Superior temporal gyrus (tissue), 1 donor: ENCODE measurements around the gene ZNF438.

Source experiments
- DNase-seq: peaks from one replicate; pipeline ENCODE4 v3.0.0-alpha.2; 2016; ENCODE audit errors: extremely low spot score

The ZNF438 gene

DNA sequence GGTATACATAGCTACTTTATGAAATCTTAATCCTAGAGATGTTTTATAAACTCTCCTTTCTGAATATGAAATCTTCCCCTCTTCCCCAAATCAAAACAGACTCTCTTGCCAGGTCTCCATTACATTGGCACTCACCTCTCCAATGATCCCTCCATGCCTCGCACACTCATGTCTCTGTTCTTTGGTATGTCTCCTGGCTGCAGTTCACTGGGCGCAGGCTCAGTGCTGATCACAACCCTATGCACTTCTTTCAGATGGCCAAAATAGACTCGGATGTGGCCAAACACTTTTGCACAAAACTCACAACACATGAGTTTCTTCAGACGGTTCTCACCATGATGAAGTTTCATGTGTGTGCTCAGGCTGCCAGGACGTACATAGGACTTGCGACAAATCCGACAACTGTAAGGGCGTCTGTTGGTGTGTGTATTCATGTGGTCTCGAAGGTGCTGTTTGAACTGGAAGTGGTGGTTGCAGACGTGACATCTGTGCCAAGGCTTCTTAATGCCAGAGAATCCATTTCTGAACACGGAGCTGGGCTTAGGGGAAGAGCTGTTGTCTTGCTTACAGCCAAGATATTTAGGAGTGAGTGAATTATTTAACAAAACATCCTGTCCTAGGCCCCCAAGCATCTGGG lies 183.2 kb downstream of the ZNF438 start:
- no peak for DNase-seq

DNA sequence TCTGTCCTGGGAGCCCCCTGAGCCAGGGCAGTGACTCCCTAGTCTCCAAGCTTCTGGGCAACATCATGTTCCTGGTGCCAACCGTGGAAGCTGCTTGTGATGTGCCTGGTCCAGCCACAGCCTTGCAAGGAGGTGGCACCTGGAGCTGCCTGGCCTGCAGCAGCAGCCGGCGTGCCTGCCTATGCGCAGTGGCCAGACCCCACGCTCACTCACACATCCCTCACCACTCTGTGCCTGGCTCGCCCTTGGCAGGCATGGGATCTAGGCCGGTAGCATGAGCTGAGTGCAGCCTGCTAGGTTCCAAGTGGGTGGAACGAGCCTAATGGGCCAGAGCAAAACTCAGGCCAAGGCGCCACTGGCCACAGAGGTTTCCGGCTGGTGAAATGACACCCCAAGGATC lies 184.0 kb downstream of the ZNF438 start:
- no peak for DNase-seq

DNA sequence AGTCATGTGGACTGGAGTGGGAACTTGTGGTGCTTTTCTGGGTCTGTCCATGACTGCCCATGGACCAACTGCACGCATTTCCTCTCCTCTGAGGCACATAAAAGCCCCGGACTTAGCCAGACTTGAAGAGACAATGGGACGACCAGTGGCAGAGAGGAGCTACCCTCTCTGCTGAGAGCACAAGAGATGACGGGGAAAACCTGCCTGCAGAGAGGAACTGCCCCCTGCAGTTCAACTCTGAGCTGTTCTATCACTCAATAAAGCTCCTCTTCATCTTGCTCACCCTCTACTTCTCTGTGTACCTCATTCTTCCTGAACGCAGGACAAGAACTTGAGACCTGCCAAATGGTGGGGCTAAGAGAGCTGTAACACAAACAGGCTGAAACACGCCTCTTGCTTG lies 184.5 kb downstream of the ZNF438 start:
- no peak for DNase-seq

DNA sequence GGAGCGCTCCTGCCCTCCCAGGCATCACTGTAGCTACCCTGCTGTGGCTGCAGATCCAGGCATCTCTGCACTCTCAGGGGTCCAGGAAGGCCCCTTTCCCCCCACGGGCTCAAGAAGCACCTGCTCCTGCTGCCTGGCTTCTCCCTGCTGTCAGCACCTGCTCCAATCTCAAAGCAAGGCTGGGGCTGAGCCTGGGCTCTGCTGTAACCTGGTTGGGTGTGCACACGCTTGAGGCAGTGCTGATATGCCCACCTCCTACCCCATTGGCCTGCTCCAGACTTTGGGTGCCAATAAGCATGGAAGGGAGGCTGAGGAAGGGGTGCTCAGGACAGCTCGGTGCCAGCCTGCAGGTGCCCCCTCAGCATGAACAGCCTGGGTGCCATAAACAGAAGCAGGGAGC lies 185.0 kb downstream of the ZNF438 start:
- DNase-seq, result no peak

DNA sequence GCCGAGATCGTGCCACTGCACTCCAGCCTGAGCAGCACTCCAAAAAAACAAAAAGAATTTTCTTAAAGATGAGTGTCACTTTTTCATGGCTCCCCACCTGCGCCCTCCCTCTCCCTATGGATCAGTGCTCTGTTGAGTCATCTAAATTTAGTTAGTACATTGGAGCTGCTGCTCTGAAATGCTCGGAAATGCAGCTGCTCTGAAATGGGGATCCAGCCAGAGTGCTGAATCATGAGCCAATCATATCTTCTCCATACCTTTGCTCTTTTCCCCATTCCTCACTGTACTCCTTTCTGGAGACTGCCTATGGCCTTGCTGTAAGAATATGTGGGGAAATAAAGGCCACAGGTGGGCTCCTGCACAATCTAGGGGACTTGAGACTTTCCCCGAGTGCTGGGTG lies 188.8 kb downstream of the ZNF438 start:
- DNase-seq, result no peak

DNA sequence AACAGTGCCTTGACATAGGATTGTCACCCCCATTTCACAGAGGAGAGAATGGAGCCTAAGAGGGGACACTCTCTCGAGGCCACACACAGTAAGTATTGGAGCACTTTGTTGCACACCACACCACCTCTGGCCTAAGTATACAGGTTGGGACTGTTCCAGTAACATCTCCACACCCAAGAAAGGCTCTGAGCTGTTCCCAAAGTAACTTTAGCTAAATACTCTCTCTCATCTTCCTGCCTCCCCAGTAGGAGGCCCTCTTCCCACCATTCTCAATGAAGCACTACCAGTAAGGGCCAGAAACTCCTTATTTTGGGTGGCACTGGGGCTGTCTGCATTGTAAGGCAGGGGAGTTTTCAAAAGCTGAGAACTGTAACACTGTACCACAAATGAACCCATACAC lies 189.5 kb downstream of the ZNF438 start:
- no peak for DNase-seq

DNA sequence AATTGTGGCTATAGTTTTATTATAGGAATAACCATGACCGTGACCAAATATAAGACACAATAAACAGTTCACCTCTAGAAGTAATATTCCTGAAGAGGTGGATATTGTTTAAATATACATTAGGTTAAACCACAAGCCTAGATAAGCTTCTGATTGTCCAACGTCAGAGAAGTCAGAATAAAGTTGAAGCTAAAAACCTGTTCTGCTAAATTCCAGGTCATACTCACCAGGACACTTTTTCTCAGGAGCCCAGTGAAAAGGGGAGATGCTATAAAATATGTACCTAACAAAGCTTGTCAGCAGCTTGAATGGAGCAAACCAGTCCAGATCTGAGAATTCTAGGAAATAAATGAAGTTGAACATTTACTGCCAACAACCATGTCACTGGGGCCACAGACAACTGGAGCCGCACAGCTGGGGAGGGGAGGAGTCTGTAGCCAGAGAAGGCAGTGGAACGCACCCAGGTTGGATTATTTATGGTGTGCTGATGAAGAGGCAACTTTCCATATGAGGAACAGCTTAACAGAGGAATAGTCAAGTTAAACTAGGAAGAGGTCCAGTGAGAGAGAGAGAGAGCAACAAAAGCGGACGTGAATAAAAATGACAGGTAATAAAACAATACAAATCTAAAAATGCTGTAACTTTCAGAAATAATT lies 191.1 kb downstream of the ZNF438 start:
- DNase-seq, result no peak

DNA sequence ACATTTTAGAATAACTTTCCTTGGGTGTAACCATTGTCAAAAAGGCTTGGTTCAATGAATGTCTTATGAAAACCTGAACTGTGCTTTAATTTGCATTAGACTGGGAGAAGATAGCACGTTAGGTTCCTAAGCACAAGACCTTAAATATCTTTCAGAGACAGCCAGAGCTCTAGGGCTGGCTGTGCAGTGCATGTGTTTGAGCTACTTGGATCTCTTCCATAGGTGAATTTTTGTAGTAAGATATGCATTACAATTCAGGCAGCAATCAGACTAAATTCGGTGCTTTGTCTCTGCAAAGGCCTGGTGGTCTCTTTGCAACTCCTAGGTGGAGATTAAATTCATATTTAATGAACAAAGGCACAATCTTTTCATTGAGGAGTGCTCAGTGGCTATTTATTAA lies 192.0 kb downstream of the ZNF438 start:
- DNase-seq, result no peak

DNA sequence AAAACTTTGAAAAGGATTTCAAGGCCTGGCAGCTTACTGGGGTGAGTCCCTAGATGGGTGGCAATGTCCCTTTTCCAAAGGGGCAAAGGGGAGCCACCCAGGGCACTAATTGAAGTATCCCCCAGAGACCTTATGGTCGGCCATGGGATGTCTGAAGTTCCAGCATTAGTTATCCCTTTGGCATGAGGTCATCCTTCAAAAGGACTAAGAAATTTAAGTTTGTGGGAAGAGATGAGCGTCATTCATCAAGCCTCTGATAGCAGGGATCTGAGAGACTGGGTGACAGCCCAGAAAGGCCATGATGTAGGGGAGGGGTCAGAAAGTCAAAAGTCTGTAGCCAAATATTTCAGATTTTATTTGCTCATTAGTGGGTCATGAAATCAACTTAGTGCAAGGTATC lies 195.3 kb downstream of the ZNF438 start:
- no peak for DNase-seq

DNA sequence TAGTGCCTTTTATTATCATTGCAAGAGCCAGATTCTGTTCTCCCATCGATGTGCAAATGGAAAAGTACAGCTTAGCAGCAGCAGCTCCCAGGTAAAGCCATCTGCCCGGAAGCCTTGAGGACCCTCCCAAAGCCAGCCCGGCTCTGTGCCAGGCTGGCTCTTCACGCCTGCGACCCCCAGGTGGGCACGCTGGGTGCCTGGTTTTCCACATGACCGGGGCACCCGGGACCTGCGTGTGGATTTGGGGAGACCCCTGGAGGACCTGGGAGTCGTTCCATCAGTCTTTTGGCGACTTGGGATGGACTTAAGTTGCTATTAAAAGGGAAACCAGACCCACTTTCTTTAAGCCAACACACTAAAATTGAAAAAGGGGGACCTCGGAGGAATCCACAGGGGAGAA lies 196.5 kb downstream of the ZNF438 start:
- no peak for DNase-seq

DNA sequence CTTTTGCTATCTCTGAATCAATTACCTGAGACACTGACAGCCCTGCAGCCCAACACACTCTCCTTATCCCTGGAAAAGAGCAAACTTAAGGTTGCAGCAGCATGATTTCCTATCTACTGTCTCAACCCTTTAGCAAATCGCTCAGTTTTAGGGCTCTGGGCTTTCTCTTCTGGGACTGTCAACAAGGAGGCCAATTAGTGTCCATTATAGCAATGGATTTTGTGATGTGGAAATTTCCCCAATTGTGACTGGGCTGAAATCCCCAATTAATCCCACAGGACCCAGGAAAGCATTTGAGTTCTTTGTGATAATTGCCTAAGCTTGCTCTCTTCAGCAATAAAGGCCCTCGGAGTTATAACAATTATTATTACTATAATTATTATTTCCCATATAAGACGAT lies 197.0 kb downstream of the ZNF438 start:
- no peak for DNase-seq

DNA sequence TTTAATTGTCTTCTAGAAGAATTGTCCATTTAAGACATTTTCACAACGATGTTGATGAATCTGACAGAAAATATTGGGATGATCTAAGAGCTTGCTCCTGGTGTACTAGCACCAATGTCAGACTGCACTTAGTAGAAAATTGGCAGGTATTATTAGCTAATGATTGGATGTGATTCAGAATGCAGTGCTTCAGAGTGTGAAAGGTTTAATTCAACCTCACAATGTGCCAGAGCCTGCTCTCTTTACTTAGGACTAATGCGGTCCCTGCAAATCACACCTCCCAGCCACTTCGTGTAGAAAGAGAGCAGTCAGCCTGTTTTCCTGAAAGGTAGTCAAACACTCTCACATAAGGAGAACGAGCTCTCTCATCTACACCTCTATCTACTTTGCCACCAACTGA lies 197.5 kb downstream of the ZNF438 start:
- no peak for DNase-seq

DNA sequence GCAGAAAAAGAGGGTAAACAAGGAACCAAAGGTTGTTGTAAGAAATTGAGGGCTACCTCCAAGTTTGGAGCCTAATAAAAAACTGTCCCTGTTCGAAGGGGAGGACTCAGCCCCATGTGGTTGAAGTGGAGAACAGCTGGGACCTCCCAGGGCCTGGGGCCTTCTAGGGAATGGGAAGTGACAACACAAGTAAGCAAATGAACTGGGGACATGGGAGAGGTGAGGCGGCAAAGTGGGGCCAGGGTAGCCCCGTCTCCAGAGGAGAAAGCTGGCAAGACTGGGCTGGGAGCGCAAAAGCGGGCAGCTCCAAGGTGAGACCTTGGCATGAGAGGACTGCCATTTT lies 198.1 kb downstream of the ZNF438 start:
- DNase-seq, result no peak

DNA sequence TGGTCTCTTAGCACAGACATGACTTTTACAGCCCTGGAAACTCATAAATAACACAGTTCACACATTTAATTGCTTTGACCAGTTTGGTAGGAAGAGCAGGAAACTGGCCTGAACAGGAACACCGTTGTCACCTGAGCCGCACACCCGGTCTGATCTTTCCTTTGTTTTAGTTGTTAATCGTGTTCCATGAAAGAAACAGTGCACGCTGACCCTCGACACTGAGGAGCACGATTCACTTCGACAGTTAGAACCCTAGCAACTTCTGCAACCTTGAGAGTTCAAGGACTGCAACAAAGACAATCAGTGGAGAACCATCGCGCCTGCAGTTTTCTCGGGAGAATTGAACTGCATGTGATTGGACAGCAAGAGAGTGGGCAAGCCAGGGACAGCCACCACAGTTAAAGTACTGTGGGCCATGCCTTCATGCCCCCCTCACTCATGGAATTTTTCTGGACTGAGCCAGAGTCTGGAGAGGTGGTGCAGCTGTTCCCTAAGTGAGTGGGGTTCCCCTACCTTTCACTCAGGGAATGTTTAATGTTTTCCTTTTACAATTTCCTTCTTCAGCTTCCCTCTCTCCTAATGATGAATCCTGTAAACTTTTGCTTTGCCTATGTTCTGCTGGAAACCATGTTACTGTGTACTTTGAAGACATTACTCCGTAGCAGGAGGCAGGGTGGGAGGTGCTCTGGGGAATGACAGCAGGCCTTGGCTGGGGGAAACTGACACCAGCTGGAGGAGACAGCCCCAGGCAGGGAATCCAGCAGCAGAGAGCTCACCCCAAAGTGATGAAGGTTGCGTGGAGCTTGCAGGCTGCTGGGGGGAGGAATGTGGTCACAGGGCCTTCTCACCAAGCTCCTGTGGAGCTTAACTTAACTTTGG lies 198.7 kb downstream of the ZNF438 start:
- DNase-seq, result no peak

DNA sequence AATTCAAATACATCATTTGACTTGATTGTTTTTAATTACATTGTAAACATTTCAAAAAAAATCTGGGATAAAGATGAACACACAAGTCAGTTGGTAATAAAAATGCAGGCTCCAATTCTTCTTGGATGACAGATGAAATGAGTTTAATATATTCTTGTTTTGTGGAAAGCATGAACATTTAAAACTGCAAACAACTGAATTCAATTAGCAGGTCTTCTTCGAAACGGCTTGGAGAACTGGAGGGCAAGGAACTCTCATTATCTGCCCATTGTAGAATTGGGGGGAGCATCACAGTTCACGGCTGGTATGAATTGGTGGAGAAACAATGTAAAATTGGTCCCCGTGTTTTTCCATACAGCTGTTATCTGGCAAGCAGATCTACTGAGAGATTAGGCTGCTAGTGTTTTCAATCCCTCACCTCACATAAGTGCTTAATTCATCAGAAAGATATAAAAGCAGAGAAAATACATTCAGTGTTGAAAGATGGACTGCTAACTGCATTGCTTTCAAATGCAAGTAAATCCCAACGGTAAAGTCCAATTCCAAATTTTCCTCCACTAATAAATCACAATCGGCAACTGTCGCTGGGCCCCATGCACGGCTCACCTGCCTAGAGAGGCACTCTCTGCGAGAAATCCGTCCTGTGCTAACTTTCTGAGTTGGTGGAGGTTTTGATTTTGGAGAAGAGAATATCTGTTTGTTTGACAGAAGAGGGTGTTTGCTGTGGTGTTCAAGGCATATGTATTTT lies 199.5 kb downstream of the ZNF438 start:
- no peak for DNase-seq

DNA sequence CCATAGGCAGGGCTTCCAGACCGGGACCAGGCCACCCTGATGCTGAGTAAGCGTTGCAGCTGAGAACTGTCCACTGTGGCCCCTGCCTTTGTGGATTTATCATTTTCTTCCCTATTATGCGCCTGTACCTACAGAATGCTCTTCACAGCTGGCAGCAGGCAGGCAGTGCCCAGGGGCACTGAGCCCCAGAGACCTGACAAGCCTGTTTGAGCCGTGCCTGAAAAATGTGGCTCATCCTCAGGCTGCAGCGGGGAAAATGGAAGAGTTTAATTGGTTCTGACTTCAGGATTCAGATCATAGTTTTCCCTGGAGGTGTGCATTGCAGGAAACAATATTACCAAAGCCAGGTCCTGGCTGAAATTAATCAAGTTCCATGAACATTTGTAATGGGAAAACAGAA lies 200.2 kb downstream of the ZNF438 start:
- no peak for DNase-seq

DNA sequence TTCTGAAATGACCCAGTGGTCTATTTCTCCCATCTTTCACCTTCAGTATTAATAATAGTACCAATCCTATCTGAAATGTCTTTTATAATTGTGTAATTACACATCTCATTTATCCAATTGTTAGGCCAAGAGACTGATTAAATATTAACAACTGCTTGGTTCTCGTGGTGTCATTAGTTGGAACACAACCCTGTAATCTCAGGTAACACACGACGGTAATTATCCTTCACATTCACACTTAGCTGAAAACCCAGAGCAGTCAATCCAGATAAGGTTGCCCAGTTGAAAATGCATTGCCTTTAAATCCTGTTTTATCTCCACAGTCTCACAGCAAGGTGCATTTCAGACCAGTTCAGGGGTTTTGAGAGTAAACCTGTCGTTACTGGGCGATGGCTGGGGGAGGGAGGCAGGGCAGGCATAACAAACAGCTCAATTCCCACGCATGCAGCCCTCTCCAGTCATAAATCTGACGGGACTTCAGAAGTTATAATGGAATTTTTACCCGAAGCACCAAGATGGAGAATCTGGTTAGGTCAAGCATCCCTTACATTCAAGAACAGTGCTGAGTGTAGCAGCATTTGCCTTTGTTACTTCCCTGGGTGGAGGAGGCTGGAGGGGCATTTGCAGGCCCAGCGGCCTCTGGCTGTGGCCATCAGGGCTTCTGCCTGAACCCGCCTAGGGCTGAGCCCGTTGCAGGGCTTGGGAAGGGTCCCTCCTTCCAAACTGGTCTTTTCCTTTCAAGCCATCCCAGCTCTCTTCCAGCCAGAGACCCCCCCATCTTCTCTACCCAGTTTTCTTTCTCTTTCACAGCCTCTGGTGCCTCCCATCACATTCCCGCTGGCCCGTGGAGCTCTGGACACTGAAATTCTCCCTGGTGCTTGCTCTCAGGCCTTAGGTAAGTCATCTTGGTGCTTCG lies 201.1 kb downstream of the ZNF438 start:
- no peak for DNase-seq

DNA sequence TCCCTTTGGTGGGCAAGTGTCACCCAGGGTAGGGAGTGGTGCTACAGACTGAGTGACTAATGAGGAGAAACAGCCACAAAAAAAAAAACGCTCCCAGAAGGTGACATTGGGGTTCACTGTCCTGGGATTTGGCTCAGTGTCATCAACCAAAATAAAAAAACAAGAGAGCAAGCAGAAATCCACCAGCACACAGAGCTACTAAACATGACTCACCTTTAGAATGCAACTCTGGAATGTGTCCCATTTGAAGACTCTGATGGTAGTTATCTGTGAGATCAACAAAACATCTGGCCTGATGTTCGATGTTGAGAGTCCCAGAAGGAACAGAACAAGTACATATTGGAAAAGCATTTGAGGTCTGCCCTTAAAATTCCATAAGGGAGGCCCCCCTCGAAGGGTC lies 201.8 kb downstream of the ZNF438 start:
- no peak for DNase-seq

DNA sequence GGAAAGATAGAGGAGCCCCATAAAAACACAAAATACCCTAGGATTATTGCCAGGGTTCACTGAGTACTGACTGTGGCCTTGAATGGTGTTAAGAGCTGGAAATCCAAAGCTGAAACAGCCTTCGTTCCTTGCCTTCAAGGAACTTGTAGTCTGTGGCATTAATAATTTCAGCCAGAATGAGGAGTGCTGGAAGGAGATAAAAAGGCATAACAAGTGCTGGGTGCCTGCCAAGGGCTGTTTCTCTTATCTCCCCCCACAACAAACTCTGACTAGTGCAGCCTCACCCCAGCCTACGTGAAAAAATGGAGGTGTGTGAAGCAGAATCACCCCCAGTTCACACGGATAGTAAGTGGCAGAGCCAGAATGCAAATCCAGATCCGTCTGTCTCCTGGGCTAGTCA lies 203.0 kb downstream of the ZNF438 start:
- DNase-seq, result no peak

DNA sequence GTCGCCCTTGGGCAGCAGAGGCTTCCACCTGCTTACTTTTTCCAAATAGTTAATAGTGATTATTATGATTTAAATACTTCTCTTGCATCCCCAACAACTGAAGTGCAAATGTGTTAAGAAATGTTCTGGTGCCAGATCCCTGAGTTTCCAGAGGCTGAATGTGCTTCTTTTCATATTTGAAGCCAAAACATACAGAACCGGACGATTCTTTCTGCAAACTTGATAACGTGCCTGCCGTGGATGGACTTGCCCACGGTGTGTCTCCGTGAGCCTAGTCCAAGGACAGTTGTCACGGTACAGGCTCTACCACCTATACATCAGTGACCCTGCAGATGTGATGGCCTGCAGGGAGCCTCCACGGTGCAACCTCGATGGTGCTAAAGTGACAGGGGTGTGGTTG lies 203.5 kb downstream of the ZNF438 start:
- no peak for DNase-seq

DNA sequence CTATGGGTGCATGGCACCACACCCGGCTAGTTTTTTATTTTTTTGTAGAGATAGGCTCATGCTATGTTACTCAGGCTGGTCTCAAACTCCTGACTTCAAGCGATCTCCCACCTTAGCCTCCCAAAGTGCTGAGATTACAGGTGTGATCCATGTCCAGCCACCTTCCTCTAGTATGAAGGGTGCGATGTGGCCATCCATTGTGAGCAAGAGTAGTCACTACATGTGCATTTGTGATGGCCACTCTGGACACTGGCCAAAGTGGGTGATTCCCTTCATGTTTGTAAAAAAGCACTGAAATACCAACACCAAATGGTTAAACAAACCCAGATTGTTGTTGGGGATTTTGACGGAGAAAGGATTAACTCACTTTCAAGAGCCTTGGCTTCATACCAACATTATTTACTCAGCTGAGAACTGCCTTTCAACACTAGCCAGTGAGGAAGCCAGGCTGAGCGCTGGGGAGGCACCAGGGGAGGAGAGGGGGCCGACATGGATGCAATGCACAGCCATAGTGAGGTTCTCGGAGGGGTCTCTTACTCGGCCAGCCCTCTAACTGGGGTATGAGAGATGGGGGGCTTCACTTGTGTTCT lies 204.0 kb downstream of the ZNF438 start:
- no peak for DNase-seq
